Adrenal gland (tissue), 5 donors: ENCODE data around the gene B3GALT6.

ENCODE experiments used
- POLR2A ChIP-seq, 2 donors: fragments of 450-650 bp; IDR thresholded peaks; one replicate each; pipeline ENCODE4 v1.6.1; 2017; ENCODE audit warnings: antibody characterized with exemption in 2 of 2, mild to moderate bottlenecking in 2 of 2, moderate library complexity in 1 of 2
- TF ChIP-seq, protein P1 (sequence below), 6 experiments: fragments of 450-650 bp in 4 of 6; fragments of 200-600 bp in 2 of 6; sonication (generic) in 1 of 6; IDR thresholded peaks; 1 replicate in 5 of 6; 2 replicates in 1 of 6; pipeline versions ENCODE4 v1.5.1 to v1.8.0; 2016 to 2021; ENCODE audit warnings: antibody characterized with exemption in 6 of 6, mild to moderate bottlenecking in 2 of 6, moderate library complexity in 1 of 6
- donor health status: DM: no; HTN: no; CAD: no.

DNA sequence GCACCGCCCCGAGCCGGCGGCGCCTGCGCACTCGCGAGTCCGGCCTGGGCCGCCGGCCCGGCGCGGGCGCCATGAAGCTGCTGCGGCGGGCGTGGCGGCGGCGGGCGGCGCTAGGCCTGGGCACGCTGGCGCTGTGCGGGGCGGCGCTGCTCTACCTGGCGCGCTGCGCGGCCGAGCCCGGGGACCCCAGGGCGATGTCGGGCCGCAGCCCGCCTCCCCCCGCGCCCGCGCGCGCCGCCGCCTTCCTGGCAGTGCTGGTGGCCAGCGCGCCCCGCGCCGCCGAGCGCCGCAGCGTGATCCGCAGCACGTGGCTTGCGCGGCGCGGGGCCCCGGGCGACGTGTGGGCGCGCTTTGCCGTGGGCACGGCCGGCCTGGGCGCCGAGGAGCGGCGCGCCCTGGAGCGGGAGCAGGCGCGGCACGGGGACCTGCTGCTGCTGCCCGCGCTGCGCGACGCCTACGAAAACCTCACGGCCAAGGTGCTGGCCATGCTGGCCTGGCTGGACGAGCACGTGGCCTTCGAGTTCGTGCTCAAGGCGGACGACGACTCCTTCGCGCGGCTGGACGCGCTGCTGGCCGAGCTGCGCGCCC, at the start of gene B3GALT6:
- TF ChIP-seq, protein P1, sequence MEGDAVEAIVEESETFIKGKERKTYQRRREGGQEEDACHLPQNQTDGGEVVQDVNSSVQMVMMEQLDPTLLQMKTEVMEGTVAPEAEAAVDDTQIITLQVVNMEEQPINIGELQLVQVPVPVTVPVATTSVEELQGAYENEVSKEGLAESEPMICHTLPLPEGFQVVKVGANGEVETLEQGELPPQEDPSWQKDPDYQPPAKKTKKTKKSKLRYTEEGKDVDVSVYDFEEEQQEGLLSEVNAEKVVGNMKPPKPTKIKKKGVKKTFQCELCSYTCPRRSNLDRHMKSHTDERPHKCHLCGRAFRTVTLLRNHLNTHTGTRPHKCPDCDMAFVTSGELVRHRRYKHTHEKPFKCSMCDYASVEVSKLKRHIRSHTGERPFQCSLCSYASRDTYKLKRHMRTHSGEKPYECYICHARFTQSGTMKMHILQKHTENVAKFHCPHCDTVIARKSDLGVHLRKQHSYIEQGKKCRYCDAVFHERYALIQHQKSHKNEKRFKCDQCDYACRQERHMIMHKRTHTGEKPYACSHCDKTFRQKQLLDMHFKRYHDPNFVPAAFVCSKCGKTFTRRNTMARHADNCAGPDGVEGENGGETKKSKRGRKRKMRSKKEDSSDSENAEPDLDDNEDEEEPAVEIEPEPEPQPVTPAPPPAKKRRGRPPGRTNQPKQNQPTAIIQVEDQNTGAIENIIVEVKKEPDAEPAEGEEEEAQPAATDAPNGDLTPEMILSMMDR (IDR thresholded peaks at IDR 0.05): no peak
- peak in 1 of 2 donors; percentile 77 for TF ChIP-seq POLR2A (IDR thresholded peaks at IDR 0.05)
